GM18520 (cell line): ENCODE measurements around the gene ADGRL3.

Experiments used
- ATAC-seq: cut with Tn5 transposase; IDR thresholded peaks from one replicate; pipeline ENCODE4 v1.9.1; 2021; ENCODE audit not compliant: unreplicated experiment

Gene ADGRL3

DNA sequence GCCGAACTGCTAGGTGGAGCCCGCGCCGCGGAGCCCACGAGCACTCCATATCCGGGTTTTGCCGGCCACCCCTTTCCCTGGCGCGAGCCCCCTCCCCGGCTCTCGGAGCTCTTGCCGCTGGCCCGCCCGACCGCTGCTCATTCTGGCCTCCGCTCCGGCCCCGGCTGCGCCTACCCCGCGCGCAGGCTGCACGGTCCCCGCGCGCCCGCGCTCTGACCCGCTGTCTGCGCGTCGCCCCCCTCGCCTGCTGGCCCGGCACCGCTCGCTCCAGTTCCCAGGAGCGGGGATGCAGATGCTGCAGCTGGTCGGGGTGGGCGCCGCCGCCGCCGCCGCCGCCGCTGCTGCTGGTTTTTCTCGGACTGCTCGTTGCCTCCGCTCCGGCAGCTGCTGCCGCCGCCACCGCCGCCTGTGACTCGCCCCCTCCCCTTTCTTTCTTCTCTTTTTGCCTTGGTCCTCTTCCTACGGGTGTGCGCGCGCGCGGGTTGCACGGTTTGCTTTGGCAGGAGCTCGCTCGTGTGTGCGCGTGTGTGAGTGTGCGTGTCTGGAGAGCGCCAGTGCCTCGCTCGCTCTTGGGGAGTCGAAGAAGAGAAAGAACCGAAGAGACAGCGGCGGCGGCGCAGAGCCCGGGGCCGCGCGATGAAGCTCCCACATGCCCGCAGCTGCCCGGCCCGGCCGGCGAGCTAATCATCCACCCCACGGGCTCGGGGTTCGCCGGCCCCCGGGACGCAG is at the start of gene ADGRL3:
Gene ADGRL3, plus strand, starts transcription at position 140 of the 729 bp plus-strand sequence.
- no peak for ATAC-seq

DNA sequence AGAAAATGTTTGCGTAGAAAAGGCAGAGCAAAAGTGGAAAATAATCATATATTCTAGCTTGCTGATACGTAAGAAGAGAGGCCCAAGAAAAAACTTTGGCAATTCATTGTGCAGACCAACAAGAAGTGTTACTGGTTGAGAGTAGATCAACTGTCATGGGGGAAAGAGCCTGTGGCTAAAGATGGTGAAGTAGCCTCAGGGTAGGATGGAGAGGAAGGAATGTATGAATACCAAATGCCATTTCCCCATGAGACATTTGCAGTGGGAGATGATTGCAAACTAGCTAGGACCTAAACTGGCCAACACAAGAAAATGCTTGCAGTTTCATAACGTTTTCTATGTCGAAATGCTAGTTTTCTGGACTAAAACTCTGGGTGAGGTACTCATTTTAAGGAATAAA is 47.7 kb upstream of the ADGRL3 start:
- no peak for ATAC-seq

DNA sequence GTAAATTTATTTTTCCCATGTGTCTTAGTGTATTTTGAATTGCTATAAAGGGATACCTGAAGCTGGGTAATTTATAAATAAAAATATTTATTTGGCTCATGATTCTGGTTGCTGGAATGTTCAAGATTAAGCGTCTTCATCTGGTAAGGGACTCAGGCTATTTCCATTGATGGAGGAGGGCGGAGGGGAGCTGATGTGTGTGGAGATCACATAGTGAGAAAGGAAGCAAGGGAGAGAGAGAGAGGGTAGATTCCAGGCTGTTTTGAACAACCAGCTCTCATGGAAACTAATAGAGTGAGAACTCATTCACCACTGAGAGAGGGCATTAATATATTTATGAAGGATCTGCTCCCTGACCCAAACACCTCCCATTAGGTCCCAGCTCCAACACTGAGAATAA is 39.6 kb upstream of the ADGRL3 start:
- ATAC-seq, result no peak

DNA sequence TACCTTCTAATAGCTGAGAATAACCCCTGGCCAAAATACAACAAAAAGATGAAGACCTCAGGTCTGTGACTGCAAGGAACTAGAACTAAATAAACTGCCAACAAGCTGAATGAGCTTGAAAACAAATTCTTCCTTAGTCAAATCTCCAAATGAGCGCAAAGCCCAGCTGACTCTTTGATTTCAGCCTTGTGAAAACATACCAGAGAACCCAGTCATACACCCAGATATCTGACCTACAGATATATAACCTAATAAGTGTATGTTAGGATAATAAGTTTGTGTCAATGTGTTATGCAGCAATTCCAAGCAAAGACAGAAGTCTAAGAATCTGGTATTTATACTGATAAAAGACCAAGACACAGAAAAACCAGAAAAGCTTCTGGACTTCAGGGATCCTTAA is 38.0 kb upstream of the ADGRL3 start:
- ATAC-seq, result no peak

DNA sequence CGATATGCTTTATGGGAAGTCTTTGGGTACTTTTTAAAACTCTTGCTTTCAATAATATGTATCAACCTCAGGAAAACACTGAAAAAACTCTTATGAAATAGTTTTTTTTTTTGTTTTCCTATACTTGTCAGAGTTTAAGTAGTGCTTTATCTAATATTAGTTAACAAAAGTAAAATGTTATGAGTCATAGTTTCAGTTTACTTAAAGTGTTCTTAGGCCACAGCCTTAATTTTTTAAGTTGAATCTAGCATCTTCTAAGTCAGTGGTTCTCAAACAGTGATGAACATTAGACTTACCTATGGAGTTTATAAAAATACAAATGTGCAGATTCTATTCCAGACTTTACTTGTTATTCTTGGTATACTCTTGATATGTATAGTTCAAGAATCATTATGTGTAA is 26.3 kb upstream of the ADGRL3 start:
- ATAC-seq, result no peak

DNA sequence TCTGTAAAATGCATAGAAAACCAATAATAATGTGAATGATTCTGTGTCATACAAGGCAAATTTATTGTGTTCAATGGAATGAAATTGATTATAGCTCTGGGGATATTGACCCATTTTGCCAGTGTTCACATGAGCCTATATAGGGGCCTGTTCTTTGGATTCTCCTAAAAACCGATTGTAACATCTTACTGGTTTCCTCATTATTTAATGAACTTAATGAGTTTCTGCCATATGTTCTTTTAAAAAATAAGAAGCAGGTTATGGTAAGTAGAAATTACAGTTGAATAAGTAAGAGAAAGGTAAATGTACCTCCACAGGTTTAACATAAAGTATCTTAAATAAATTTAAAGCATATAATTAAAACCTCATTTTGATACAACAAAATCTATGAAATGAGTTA is 24.6 kb upstream of the ADGRL3 start:
- no peak for ATAC-seq

DNA sequence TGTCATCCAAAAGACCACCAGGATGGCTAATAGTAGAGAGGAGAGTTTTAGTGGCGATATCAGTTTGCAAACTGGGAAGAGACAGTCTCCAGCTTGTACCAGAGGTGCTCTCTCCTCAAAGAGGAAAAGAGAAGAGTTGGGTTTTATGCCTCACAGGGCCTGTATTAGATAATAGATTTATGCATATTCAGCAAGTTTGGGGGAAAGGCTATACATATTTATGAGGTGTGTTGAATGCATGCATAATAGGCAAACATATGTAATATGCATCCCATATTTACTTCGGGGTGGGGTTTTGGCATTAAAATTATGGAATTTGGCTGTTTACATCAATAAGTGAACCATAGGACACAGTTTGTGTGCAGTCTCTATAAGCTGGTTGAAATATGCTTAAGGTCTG is 22.8 kb upstream of the ADGRL3 start:
- ATAC-seq, result no peak

DNA sequence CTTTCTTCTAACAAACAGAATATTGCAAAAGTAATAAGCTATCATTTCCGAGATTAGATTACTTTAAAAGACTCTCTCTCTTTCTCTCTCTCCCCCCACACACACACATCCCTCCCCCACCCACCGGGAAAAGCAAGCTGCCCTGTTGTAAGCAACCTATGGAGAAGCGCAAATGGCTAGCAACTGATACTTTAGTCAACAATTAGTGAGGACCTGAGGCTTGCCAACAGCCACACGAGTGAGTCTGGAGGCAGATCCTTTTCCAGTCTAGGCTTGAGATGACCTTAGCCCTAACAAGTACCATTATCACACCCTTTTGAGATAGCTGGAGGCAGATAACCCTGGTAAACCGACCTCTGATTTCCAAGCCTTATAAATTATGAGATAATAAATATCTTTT is 19.7 kb upstream of the ADGRL3 start:
- ATAC-seq, result no peak

DNA sequence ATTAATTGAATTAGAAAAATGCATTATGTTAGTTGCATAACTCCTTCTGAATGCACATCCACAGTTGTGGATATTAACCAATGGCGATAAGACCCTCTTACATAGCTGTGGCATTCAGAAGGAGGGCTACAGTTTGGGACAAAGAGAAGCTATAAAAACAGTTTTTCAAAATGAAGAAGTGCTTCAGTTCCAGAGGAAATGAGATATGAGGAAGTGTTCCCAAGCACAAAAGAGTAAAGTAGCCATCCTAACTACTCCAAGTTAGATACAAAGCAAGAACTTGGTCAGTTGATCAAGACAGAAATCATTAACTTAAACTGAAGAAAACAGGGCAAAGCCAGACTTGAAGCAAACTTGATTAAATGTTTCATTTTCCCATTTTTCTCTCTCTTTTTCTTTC is 17.2 kb upstream of the ADGRL3 start:
- ATAC-seq, result no peak

DNA sequence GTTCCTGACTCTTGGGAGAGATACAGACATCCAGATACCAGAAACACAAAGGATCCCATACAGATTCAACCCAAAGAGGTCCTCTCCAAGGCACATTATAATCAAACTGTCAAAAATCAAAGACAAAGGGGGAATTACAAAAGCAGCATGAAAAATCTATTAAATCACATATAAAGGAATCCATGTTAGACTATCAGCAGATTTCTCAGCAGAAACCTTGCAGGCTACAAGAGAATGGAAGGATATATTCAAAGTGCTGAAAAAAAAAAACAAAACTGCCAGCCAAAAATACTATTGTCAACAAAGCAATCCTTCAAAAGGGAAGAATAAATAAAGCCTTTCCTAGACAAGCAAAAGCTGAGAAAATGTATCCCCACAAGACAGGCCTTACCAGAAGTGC is 14.8 kb upstream of the ADGRL3 start:
- ATAC-seq, result no peak

DNA sequence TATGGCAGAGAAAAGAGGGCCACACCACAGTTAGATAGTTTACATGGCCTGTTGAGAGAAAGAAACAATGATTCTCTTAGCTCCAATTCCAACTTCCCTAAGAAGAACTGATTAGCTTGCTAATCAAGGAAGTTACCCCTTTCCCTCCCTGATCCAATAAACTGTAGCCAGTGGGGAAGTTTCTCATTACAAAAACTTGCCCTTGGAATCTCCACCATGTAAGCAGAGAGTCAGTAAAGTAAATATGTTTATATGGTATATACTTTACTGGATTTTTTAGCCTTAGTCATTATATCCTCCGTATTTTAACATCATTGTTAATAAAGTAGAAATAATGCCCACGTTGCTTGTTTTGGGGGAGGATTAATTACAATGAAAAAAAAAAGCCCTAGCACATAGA is 7.7 kb upstream of the ADGRL3 start:
- no peak for ATAC-seq

DNA sequence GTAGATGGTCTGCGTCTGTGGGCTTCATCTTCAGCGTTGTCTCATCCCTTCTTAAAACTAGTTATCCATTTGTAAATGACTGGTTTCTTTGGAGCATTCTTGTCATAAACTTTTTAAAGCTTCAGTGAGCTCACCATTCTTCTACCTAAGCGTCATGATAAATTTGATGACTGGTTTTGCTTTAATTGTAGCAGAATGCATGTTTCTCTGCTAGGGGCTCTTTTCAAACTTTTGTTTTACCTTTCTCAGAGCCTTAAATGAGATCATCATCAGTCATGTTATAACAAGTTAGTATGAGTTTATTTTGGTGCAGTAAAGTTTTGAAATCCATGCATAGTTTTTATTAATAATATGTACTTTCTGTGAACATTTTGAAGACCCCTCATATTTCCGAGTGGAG is 6.3 kb upstream of the ADGRL3 start:
- ATAC-seq, result no peak

DNA sequence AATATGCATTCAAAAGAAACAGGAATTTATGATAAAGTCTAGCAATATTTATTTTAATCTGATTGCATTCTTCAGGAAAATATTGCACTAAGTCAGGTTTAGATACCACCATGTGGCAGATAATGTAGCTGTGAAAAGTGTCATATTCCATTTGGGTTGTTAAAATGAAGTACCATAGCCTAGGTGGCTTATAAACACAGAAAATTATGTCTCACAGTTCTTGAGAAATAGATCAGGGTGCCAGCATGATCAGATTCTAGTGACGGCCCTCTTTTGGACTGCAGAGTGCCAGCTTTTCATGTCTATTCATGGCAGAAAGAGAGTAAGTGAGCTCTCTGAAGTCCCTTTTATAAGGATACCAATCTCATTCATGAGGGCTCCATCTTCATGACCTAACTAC is 5.6 kb upstream of the ADGRL3 start:
- no peak for ATAC-seq

DNA sequence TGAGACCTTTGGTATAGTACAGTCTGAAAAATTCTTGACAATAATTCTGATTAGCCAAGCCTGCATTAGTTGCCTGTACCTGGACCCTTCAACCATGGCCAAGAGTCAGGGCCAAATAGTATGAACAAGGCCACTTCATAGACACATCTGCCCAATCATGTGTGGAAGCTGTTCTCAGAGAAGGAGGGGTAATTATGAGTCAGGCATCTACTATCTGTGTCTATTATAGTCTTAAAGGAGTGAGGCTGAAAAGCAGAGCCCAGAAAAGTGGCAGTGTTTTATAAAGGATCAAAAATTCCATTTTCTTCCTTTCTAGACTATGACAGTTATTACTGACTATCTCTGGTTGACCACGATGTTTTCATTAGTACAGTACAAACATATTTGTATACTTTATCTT is 5.0 kb upstream of the ADGRL3 start:
- no peak for ATAC-seq

DNA sequence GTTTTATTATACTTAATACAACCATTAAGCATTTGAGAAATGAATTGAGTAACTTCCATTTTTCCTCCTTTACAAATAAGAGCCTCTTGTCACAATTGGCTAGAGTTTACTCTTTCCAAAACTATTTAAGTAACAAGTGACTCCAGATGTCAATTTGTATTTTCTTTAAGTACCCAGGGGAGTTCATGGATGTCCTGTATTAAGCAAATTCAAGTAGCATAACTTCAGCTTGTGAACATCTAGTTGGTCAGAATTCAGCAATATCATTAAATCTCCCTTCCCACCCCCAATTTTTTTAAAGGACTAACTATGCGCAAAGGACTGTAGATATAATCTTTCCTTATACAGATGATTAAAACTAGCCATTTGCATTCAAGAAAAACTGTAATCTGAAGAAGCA is 1.4 kb upstream of the ADGRL3 start:
- ATAC-seq, result no peak

DNA sequence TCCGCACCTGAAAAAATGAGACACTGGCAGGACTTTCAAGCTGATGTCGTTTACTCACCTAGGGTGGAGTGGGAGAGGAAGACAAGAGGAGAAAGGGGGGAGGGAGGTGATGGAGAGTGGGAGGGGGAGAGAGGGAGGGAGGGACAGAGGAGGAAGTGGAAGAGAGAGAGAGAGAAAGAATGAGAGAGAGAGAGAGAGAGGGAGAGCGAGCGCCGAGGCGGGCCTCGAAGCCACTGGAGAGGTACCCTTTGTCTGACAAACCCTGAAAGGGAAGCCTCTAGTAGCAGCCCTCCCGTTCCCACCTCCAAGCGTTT is 296 bp upstream of the ADGRL3 start:
- no peak for ATAC-seq

DNA sequence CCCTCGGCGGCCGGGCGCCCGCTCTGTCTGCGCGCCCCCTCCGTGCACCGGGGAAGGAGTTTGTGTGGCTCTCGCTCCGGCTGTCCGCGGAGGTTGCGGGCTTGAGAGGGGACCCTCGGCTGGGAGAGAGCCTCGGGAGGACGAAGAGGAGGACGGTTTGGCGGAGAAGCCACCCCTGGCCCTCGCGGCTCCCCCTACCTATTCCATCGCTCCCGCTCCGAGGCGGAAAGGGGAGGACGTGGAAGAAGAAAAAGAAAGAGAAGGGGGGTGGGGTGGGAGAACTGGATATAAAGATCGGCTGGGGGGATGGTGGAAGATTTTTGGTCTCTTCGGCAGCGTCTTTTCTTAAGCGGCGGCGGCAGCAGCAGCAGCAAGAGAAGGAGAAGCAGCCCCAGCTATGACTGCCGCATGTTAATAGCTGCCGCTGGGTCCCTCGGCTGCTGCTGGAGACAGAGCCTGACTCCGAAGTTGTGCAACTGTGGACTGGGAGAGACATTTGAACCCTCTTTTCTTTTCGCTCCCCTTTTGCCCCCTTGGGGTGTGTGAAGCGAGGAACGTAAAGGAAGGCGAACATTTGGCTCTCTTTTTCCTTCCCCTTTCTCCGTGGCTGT is 895 bp downstream of the ADGRL3 start:
- no peak for ATAC-seq

DNA sequence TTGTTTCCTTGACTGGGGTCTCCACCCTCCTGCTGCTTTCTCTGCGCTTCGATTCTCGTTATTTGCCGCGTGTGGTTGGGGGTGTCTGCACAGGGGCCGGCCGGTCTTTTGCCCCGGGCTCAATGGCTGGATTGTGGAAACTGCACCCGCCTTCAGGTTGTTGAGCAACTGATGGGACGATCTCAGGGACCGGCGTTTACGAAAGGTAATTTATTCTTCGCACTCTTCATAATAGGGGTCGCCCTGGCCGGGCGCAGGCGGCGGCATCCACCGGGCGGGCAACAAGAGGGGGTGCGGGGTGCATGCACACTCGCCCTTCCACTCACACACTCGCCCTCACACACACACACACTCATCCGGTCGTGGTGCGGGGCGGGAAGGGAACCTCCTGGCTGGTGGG is 1.4 kb downstream of the ADGRL3 start:
- ATAC-seq, result no peak

DNA sequence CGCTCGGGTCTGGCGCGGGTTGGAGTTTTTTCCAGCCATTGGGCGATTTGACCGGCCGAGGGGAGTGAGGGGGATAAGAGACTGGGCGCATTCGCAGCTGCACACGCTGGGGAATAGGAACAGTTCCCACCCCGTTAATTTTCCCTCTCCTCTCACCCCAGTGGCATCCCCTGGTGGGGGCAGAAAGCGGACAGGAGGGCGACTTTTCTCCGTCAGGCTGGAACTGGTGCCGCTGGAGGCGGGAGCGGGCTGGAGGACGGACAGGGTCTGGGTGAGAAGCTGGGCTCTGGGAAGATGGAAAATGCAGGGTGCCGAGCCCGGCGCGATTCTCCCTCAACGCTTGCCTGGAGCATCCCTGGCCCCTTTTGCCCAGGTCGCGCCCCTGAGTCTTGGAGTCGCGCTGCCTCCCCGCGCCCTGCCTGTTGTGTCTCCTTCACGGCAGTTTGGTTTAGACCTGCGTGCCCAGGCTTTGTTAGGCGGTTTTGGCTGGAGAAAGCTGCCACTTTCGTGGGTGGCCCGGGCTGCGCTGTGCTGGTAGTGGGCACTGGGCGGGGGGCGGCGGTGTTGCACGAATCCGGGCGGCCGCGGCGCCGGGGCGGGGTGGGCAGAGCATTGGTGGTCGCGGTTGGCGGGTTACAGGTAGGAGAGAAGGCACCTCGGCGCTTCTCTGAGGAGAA is 2.0 kb downstream of the ADGRL3 start:
- no peak for ATAC-seq

DNA sequence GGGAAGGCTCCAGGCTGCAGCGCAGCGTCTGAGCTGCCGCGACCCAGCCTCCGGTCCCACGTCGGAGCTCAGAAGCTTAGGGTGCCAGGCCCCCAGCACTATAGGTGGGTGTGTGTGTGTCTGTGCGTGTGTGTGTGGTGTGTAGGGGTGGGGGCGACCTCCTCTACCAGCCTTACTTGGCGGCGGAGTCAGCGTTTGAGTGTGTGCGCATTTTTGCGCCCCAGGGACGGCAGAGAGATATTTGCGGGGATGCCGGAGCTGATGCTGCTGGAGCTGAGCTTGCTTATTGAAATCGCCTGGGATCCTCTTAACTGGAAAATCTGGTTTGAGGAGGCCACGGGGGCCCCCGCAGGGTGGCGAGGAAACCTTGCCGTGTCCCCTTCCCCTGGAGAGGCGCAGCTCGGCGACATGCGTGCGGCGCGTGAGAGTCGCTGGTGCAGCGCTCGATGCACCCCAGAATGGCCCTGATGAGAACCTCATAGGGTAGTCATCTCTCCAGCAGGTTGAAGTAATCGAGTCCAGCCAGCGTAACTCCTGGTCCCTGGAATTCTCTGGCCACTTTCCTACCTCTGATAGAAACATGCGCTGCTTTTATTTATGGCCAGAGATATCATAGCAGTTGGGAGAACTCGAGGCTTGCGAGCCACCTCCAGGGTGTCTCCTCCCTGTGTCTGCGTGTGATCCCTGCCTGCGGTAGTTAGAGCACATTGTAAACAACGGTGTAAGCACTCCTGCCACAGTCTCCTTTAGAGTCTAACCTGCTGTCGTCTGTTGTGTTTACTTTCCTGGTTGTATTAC is 2.7 kb downstream of the ADGRL3 start:
- ATAC-seq, result no peak

DNA sequence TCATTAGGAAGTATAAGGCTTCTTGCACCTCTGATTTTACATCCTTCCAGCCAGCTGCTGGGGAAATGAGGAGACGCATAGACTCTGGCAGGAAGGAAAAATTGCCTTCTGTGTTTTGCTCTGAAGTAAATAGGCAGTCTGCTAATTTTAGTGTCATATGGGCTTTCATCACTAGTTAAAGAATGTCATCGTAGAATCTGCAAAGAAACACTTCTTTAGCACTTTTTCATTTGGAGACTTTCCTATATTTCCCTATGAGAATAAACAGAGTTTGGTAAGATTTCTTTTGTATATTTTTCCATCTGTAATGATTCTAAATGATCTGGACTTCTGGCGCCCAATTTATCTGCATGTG is 3.3 kb downstream of the ADGRL3 start:
- no peak for ATAC-seq
